Measurements from ENCODE around the gene FCMR.

The FCMR gene

GRCh38 chr1:206923009-206923960 is 1.5 kb upstream of the FCMR start:
- peak; percentile 43 to 48 for DNase-seq (ENCODE audit: low read depth in 2 of 2)

GRCh38 chr1:206922524-206922923 is 783 bp upstream of the FCMR start:
- DNase-seq (ENCODE audit: low read depth in 2 of 2), result no peak

GRCh38 chr1:206918076-206918475 is 3.7 kb downstream of the FCMR start:
- DNase-seq (ENCODE audit: low read depth in 2 of 2), result no peak

GRCh38 chr1:206916000-206916709 is 5.6 kb downstream of the FCMR start:
- no peak for DNase-seq (ENCODE audit: low read depth in 2 of 2)

- no peak for DNase-seq (ENCODE audit: low read depth in 2 of 2)
Measured at GRCh38 chr1:206915030-206915735, 6.6 kb downstream of the FCMR start.

GRCh38 chr1:206913766-206914537 is 7.8 kb downstream of the FCMR start:
- no peak for DNase-seq (ENCODE audit: low read depth in 2 of 2)

- DNase-seq (ENCODE audit: low read depth in 2 of 2), result no peak
Measured at GRCh38 chr1:206912445-206913095, 9.2 kb downstream of the FCMR start.

GRCh38 chr1:206911064-206911663 is 10.6 kb downstream of the FCMR start:
- DNase-seq (ENCODE audit: low read depth in 2 of 2), result no peak

GRCh38 chr1:206909883-206910318 is 11.8 kb downstream of the FCMR start:
- no peak for DNase-seq (ENCODE audit: low read depth in 2 of 2)

- no peak for DNase-seq (ENCODE audit: low read depth in 2 of 2)
Measured at GRCh38 chr1:206909161-206909882, 12.4 kb downstream of the FCMR start.

- DNase-seq (ENCODE audit: low read depth in 2 of 2), result no peak
Measured at GRCh38 chr1:206908038-206908437, 13.7 kb downstream of the FCMR start.

GRCh38 chr1:206907304-206907991 is 14.3 kb downstream of the FCMR start:
- DNase-seq (ENCODE audit: low read depth in 2 of 2), result no peak

GRCh38 chr1:206905295-206906164 is 16.2 kb downstream of the FCMR start:
- no peak for DNase-seq (ENCODE audit: low read depth in 2 of 2)

GRCh38 chr1:206904423-206905142 is 17.2 kb downstream of the FCMR start:
- DNase-seq (ENCODE audit: low read depth in 2 of 2), result no peak

- no peak for DNase-seq (ENCODE audit: low read depth in 2 of 2)
Measured at GRCh38 chr1:206903687-206904086, 18.1 kb downstream of the FCMR start.

- DNase-seq (ENCODE audit: low read depth in 2 of 2), result no peak
Measured at GRCh38 chr1:206902702-206903101, 19.0 kb downstream of the FCMR start.

GRCh38 chr1:206901944-206902343 is 19.8 kb downstream of the FCMR start:
- DNase-seq (ENCODE audit: low read depth in 2 of 2), result no peak

- DNase-seq (ENCODE audit: low read depth in 2 of 2), result no peak
Measured at GRCh38 chr1:206900149-206900548, 21.6 kb downstream of the FCMR start.

Data from stimulated activated CD8-positive, alpha-beta memory T cell treated with anti-CD3 and anti-CD28 coated beads, Interleukin-2, amount 100 ng/mL, for 1 hour (primary cell).